Muscle of leg (tissue), 11 donors: ENCODE measurements around the gene CACNA1C. TPM values are rescaled to one million over a fixed set of nuclear protein-coding genes. Genes with fewer than 3 reads are reported as not detected.
A peak's percentile ranks its signal among the peaks of the same experiment; 100 is the strongest.
"Not testable (repeated sequence)": the region's sequence is repeated elsewhere in the genome, so short reads cannot be mapped to it uniquely, and the experiment has no call there.

Source experiments
- DNase-seq: peaks from one replicate; pipeline ENCODE4 v3.0.0; 2013
- H3K27ac ChIP-seq: one replicate; pipeline ENCODE4 v1.5.1; 2013; ENCODE audit warnings: mild to moderate bottlenecking, low read length, control low read depth
- H3K27me3 ChIP-seq: one replicate; pipeline ENCODE4 v1.6.1; 2013; ENCODE audit warnings: low read length; ENCODE audit not compliant: control insufficient read depth, insufficient read depth
- H3K36me3 ChIP-seq: one replicate; pipeline ENCODE4 v1.6.1; 2013; ENCODE audit warnings: low read length; ENCODE audit not compliant: control insufficient read depth, insufficient read depth
- H3K4me1 ChIP-seq: one replicate; pipeline ENCODE4 v1.6.1; 2013; ENCODE audit warnings: low read length; ENCODE audit not compliant: control insufficient read depth, insufficient read depth
- H3K4me3 ChIP-seq: one replicate; pipeline ENCODE4 v1.5.1; 2013; ENCODE audit warnings: low read length, control low read depth
- H3K9me3 ChIP-seq: replicated peaks from 2 replicates; pipeline ENCODE4 v1.6.1; 2013; ENCODE audit warnings: low read depth, low read length; ENCODE audit not compliant: control insufficient read depth
- WGBS: methylation state at CpG from one replicate; pipeline ENCODE4 v1.1.5; 2013; ENCODE audit warnings: missing lambda C conversion rate; ENCODE audit not compliant: insufficient coverage; 5-methylcytosine and 5-hydroxymethylcytosine counted together
- polyA plus RNA-seq, 8 donors: library from polyadenylated mRNA; unstranded; fragments of 120-200 nt; gene quantifications; one replicate each; pipeline versions ENCODE4 v1.2.1 to v1.2.3, GENCODE V29; 2013; ENCODE audit warnings: inconsistent platforms in 1 of 8, low replicate concordance in 1 of 8; ENCODE audit not compliant: insufficient read length in 8 of 8, insufficient read depth in 1 of 8
- total RNA-seq: library from RNA; stranded (reverse); fragments of 120-200 nt; gene quantifications from one replicate; pipeline ENCODE4 v1.2.4, GENCODE V29; 2013

CACNA1C gene
- total and polyA plus RNA-seq, 9 donors = 1.9 to 4.3 (median 3.6) TPM

DNA sequence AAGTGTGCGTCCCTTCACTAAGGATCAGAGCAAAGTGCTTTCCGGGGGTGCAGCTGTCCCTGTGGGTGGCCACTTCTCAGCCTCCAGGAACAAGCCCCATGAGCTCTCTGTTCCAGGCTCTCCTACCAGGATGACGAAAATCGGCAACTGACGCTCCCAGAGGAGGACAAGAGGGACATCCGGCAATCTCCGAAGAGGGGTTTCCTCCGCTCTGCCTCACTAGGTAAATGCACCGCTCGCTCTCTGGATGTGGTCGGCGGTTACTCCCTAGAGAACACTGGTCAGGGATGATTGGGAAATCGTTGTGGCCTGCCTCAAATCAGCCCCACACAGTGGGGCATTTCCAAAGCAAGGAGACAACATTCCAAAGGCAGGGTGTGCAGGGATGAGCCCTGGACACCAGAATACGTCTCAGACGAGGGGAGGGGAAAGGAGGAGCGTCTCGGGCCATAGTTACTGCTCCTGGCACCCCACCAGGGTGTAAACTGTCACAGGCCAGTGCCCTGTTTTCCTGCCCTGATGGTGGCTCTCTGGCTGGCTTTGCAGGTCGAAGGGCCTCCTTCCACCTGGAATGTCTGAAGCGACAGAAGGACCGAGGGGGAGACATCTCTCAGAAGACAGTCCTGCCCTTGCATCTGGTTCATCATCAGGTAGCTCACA lies 633.0 kb downstream of the CACNA1C start:
- H3K27me3 ChIP-seq, H3K4me1 ChIP-seq, H3K36me3 ChIP-seq, H3K4me3 ChIP-seq, H3K9me3 ChIP-seq, H3K27ac ChIP-seq, DNase-seq: not testable (repeated sequence)
- 84% methylated on average over 12 of the region's 20 CpGs for WGBS

DNA sequence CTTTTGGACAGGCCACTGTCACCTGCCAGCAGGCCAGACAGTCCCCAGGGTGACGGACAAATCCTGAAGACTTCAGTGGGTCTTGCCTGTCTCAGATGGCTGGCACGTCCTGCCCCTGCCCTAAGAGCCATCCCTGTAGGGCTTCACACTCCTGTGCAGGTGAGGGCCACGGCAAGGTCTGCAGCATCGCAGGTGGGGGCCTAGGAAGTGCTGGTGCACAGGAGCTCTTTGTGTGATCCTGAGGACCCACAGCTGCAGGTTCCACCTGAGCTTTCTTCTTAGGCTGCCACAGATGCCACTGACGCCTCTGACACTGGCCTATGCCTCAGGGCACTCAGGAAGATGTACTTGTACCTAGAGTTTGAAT lies 633.5 kb downstream of the CACNA1C start:
- DNase-seq = no peak
- Histone ChIP-seq H3K27me3 (peaks cover 14% of the 10 kb centered on the region), H3K27ac (no peak overlapping the region), H3K4me3 (no peak overlapping the region), H3K36me3 (no peaks in the 10 kb centered on the region), H3K9me3 (no peaks in the 10 kb centered on the region), H3K4me1 (peaks cover 6% of the 10 kb centered on the region)
- 95% methylated on average over 4 of the region's 5 CpGs for WGBS

DNA sequence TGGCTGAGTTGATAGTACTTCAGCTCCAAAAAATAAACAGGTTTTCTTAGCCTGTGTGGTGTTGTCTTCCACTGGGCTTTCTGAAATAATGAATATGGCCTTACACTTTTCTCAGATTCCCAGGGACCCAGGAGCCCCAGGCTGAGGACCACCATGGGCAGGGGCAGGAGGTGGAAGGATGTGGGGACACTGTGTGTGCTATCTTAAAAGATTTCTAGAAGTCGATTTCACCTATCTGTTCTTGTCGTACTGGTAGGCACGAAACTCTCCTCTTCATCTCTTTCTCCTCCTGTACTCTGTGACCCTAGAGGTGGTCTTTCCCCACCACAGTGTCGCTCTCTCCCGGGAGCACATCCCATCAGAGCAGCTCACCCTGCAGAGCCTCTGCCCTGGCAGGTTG lies 634.3 kb downstream of the CACNA1C start:
- no peak overlapping the region for H3K27ac ChIP-seq
- H3K4me1 ChIP-seq = peaks cover 8% of the 10 kb centered on the region
- no peak overlapping the region for H3K4me3 ChIP-seq
- DNase-seq = no peak
- H3K27me3 ChIP-seq = peaks cover 20% of the 10 kb centered on the region
- H3K9me3 ChIP-seq = no peaks in the 10 kb centered on the region
- 96% methylated on average over 4 of the region's 5 CpGs for WGBS
- H3K36me3 ChIP-seq = no peaks in the 10 kb centered on the region

DNA sequence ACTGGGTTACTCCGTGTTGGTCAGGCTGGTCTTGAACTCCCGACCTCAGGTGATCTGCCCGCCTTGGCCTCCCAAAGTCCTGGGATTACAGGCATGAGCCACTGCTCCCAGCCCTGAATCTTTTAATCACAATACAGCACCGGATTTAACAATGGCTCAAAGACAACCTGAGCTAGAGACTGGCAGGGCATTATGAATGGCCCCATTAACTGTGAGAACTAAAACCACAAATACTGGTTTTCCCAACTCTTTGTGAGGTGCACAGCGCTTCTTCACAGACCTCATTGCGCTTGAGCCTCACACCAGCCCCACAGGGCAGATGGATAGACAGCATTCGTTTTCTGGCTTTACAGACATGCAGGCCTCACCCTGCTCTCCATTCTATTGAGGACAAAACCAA lies 634.9 kb downstream of the CACNA1C start:
- no peaks in the 10 kb centered on the region for H3K36me3 ChIP-seq
- H3K9me3 ChIP-seq = no peaks in the 10 kb centered on the region
- peaks cover 24% of the 10 kb centered on the region for H3K27me3 ChIP-seq
- H3K4me3 ChIP-seq = no peak overlapping the region
- no peak for DNase-seq
- no peak overlapping the region for H3K27ac ChIP-seq
- H3K4me1 ChIP-seq = peaks cover 8% of the 10 kb centered on the region
- WGBS = 90% methylated on average over 6 of the region's 7 CpGs

GRCh38 chr12:2688381-2688931 lies 635.7 kb downstream of the CACNA1C start:
- no peak overlapping the region for H3K27ac ChIP-seq
- H3K9me3 ChIP-seq = no peaks in the 10 kb centered on the region
- 86% methylated on average over 17 of the region's 20 CpGs for WGBS
- H3K27me3 ChIP-seq = peaks cover 28% of the 10 kb centered on the region
- peaks cover 8% of the 10 kb centered on the region for H3K4me1 ChIP-seq
- H3K36me3 ChIP-seq = no peaks in the 10 kb centered on the region
- DNase-seq = no peak
- H3K4me3 ChIP-seq = no peak overlapping the region

DNA sequence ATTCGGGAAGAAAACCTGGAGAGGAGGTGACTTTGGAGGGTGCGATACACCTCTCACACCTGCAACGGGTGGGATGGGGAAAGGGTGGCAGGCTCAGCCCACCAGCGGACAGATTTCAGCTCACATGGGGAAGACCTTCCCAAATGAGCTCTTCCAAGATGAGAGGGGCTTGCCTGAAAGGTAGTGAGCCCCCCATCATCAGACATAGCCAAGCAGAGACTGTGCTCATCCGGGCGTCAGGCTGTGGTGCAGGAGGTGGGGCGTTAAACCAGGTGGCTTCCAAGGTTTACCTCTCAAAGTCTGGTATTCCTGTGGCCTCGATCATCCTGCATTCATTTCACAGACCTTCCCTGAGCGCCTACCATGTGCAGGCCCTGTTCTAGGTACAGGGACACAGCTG lies 636.6 kb downstream of the CACNA1C start:
- H3K27me3 ChIP-seq = peaks cover 29% of the 10 kb centered on the region
- H3K4me1 ChIP-seq = peaks cover 8% of the 10 kb centered on the region
- no peak overlapping the region for H3K27ac ChIP-seq
- DNase-seq = no peak
- H3K9me3 ChIP-seq = no peaks in the 10 kb centered on the region
- H3K4me3 ChIP-seq = no peak overlapping the region
- WGBS = 100% methylated on average over 1 of the region's 9 CpGs
- no peaks in the 10 kb centered on the region for H3K36me3 ChIP-seq

GRCh38 chr12:2689879-2690278 lies 637.1 kb downstream of the CACNA1C start:
- no peaks in the 10 kb centered on the region for H3K9me3 ChIP-seq
- H3K4me3 ChIP-seq = no peak overlapping the region
- WGBS = 68% methylated on average over 8 of the region's 8 CpGs
- no peak overlapping the region for H3K27ac ChIP-seq
- peaks cover 29% of the 10 kb centered on the region for H3K27me3 ChIP-seq
- H3K4me1 ChIP-seq = peaks cover 8% of the 10 kb centered on the region
- H3K36me3 ChIP-seq = no peaks in the 10 kb centered on the region
- DNase-seq = no peak

GRCh38 chr12:2690348-2691005 lies 637.7 kb downstream of the CACNA1C start:
- Histone ChIP-seq H3K9me3 (no peaks in the 10 kb centered on the region), H3K4me3 (peak overlapping the region; percentile 45), H3K27ac (no peak overlapping the region), H3K4me1 (peaks cover 8% of the 10 kb centered on the region), H3K36me3 (no peaks in the 10 kb centered on the region), H3K27me3 (peaks cover 32% of the 10 kb centered on the region)
- WGBS = 45% methylated on average over 11 of the region's 14 CpGs
- no peak for DNase-seq

DNA sequence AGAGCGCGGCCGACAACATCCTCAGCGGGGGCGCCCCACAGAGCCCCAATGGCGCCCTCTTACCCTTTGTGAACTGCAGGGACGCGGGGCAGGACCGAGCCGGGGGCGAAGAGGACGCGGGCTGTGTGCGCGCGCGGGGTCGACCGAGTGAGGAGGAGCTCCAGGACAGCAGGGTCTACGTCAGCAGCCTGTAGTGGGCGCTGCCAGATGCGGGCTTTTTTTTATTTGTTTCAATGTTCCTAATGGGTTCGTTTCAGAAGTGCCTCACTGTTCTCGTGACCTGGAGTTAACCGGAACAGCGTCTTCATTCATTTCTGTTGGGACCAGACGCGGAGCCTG lies 638.2 kb downstream of the CACNA1C start:
- Histone ChIP-seq H3K4me3 (peak overlapping the region; percentile 45), H3K36me3 (no peaks in the 10 kb centered on the region), H3K27me3 (peaks cover 32% of the 10 kb centered on the region), H3K4me1 (peaks cover 8% of the 10 kb centered on the region), H3K9me3 (no peaks in the 10 kb centered on the region), H3K27ac (no peak overlapping the region)
- peak; percentile 58 for DNase-seq
- WGBS = 12% methylated on average over 26 of the region's 28 CpGs

DNA sequence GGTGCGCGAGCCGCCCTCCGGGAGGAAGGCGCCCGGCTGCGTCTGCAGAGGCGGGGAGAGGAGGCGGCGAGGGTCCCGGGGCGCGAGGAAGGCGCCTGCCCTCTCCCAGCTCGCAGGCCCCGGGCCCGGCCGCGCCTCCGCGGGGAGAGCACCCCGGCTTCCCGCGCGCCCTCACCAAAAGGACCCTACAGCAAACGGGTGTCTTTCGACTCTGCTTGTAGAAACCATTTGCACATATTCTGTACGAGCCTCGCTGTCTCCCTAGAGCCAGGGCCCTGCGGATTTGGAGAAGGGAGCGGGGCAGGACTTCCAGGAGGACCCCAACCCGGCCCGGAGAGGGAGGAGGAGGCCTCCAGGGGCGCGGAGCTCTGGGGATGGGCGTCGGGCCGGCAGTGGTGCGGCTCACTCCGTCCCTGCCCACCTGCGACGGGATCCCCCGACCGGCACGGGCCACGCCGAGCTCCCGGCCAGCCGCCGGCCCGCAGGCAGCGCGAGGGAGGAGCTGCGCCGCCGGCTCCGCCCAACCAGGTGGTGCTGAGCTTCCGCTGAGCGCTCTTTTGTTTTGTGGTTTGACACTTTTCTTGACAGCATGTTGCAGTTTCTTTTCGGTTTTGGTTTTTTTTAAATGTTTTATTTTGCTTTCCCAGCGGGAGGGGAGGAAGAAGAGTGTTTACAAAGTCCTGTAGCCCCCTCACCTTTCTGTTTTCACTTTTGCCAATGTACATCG lies 638.7 kb downstream of the CACNA1C start:
- Histone ChIP-seq H3K27me3 (peaks cover 32% of the 10 kb centered on the region), H3K36me3 (no peaks in the 10 kb centered on the region), H3K4me3 (peak overlapping the region; percentile 45), H3K4me1 (peaks cover 8% of the 10 kb centered on the region), H3K27ac (no peak overlapping the region), H3K9me3 (no peaks in the 10 kb centered on the region)
- WGBS = 7% methylated on average over 57 of the region's 62 CpGs
- peak; percentile 21 for DNase-seq
